Loucy (cell line): ENCODE results near the gene CFAP73.

Experiments used
- EZH2phosphoT487 ChIP-seq: fragments of 200-600 bp; IDR thresholded peaks from 2 replicates; pipeline ENCODE4 v1.6.1; 2018; ENCODE audit warnings: antibody characterized with exemption, mild to moderate bottlenecking, moderate library complexity, borderline replicate concordance
- TF ChIP-seq, protein P1 (sequence below): fragments of 200-600 bp; sonication (generic); conservative IDR thresholded peaks from 2 replicates; pipeline ENCODE4 v1.5.1; 2014; ENCODE audit warnings: mild to moderate bottlenecking, antibody characterized with exemption, low read length

DNA sequence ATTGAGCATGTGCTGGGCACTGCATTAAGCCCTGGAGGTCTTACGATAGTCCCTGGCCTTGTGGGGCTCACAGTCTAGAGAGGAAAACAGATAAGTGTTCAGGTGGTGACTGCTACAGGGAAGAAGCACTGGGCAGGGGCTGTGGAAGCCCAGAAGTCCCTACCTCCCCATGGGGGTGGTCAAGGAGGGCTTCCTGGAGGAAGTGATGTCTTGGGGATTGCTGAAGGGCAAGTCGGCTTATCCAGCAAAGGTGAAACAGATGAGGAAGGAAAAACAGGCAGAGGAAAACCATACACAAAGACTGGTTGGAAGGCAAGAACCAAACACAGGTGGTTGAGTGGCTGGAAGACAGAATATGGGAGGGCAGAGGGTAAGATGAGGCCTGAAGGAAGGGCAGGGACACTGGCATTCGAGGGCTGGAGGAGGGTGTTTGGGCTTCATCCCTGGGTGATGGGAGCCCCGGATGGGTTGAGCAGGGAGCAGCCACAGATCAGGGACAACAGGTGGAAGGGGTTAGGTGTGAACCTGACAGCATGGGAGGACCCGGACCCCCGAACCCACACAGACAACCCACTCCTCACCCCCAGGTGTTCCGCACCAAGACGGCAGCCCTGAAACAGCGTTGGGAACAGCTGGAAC lies 2.8 kb downstream of the CFAP73 start:
- TF ChIP-seq, protein P1, sequence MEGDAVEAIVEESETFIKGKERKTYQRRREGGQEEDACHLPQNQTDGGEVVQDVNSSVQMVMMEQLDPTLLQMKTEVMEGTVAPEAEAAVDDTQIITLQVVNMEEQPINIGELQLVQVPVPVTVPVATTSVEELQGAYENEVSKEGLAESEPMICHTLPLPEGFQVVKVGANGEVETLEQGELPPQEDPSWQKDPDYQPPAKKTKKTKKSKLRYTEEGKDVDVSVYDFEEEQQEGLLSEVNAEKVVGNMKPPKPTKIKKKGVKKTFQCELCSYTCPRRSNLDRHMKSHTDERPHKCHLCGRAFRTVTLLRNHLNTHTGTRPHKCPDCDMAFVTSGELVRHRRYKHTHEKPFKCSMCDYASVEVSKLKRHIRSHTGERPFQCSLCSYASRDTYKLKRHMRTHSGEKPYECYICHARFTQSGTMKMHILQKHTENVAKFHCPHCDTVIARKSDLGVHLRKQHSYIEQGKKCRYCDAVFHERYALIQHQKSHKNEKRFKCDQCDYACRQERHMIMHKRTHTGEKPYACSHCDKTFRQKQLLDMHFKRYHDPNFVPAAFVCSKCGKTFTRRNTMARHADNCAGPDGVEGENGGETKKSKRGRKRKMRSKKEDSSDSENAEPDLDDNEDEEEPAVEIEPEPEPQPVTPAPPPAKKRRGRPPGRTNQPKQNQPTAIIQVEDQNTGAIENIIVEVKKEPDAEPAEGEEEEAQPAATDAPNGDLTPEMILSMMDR, result no peak
- no peak for TF ChIP-seq EZH2phosphoT487
